WERI-Rb-1 (cell line): ENCODE data around the gene OXCT1.

Experiments
- DNase-seq: peaks from one replicate; pipeline ENCODE4 v3.0.0-alpha.2; 2020
- H3K27ac ChIP-seq: fragments of 250-450 bp; sonication (Bioruptor Pico); 2 replicates; pipeline ENCODE4 v1.5.1; 2020; ENCODE audit warnings: mild to moderate bottlenecking, moderate library complexity
- H3K27me3 ChIP-seq: fragments of 250-450 bp; sonication (Bioruptor Pico); 2 replicates; pipeline ENCODE4 v1.5.1; 2021; ENCODE audit warnings: mild to moderate bottlenecking, low read depth, moderate library complexity; ENCODE audit not compliant: insufficient read depth, severe bottlenecking
- H3K36me3 ChIP-seq: fragments of 250-450 bp; sonication (Bioruptor Pico); 2 replicates; pipeline ENCODE4 v1.5.1; 2020; ENCODE audit warnings: mild to moderate bottlenecking, moderate library complexity
- H3K4me3 ChIP-seq: 2 replicates; pipeline ENCODE4 v1.5.1; 2011; ENCODE audit warnings: low read depth, mild to moderate bottlenecking, control low read depth, low read length
- H3K9me3 ChIP-seq: fragments of 250-450 bp; sonication (Bioruptor Pico); 2 replicates; pipeline ENCODE4 v1.5.1; 2021; ENCODE audit warnings: mild to moderate bottlenecking, moderate library complexity; ENCODE audit not compliant: severe bottlenecking
- CTCF ChIP-seq: IDR thresholded peaks from 2 replicates; pipeline ENCODE4 v1.5.1; 2011; ENCODE audit warnings: low read depth, mild to moderate bottlenecking, control low read depth, inconsistent platforms, low read length

OXCT1 gene

GRCh38 chr5:41776435-41776834, 93.8 kb downstream of the OXCT1 start:
- TF ChIP-seq CTCF: no peak
- no peak overlapping the region for H3K4me3 ChIP-seq
- H3K9me3 ChIP-seq: no peaks in the 10 kb centered on the region
- no peak for DNase-seq
- H3K27ac ChIP-seq: no peak overlapping the region
- H3K27me3 ChIP-seq: no peaks in the 10 kb centered on the region
- no peaks in the 10 kb centered on the region for H3K36me3 ChIP-seq

- Histone ChIP-seq H3K27ac (no peak overlapping the region), H3K9me3 (no peaks in the 10 kb centered on the region), H3K27me3 (no peaks in the 10 kb centered on the region), H3K36me3 (no peaks in the 10 kb centered on the region), H3K4me3 (no peak overlapping the region)
- TF ChIP-seq CTCF: no peak
- DNase-seq: no peak
Observed at GRCh38 chr5:41773799-41774198, 96.4 kb downstream of the OXCT1 start.

GRCh38 chr5:41772785-41773442, 97.3 kb downstream of the OXCT1 start:
- Histone ChIP-seq H3K4me3 (no peak overlapping the region), H3K27ac (no peak overlapping the region), H3K27me3 (no peaks in the 10 kb centered on the region), H3K36me3 (no peaks in the 10 kb centered on the region), H3K9me3 (no peaks in the 10 kb centered on the region)
- TF ChIP-seq CTCF: no peak
- DNase-seq: no peak

- Histone ChIP-seq H3K27ac (no peak overlapping the region), H3K9me3 (no peaks in the 10 kb centered on the region), H3K36me3 (no peaks in the 10 kb centered on the region), H3K4me3 (no peak overlapping the region), H3K27me3 (no peaks in the 10 kb centered on the region)
- DNase-seq: no peak
- no peak for TF ChIP-seq CTCF
Observed at GRCh38 chr5:41772056-41772455, 98.2 kb downstream of the OXCT1 start.

GRCh38 chr5:41770799-41771198, 99.4 kb downstream of the OXCT1 start:
- H3K27ac ChIP-seq: no peak overlapping the region
- no peak for TF ChIP-seq CTCF

GRCh38 chr5:41768692-41769091, 101.5 kb downstream of the OXCT1 start:
- Histone ChIP-seq H3K9me3 (no peaks in the 10 kb centered on the region), H3K27me3 (no peaks in the 10 kb centered on the region), H3K4me3 (no peak overlapping the region), H3K36me3 (no peaks in the 10 kb centered on the region), H3K27ac (no peak overlapping the region)
- no peak for DNase-seq
- TF ChIP-seq CTCF: no peak

More at GRCh38 chr5:41770799-41771198, 99.4 kb downstream of the OXCT1 start:
- no peak for DNase-seq
- Histone ChIP-seq H3K9me3 (no peaks in the 10 kb centered on the region), H3K36me3 (no peaks in the 10 kb centered on the region), H3K27me3 (no peaks in the 10 kb centered on the region), H3K4me3 (no peak overlapping the region)
